HepG2 (cell line): Measurements from ENCODE around the gene C1QTNF1. TPM values are rescaled to one million over a fixed set of nuclear protein-coding genes. Genes with fewer than 3 reads are reported as not detected.

Experiments used
- ELF3 ChIP-seq: IDR thresholded peaks from 2 replicates; pipeline ENCODE4 v1.6.1; 2016; ENCODE audit warnings: missing genetic modification reagents, missing compliant biosample characterization
- KDM3A ChIP-seq: IDR thresholded peaks from 2 replicates; pipeline ENCODE4 v1.6.1; 2018; ENCODE audit warnings: low read depth, missing compliant biosample characterization
- ZIK1 ChIP-seq: sonication (generic); formaldehyde crosslinking; IDR thresholded peaks from 2 replicates; pipeline ENCODE4 v1.5.0; 2020; ENCODE audit warnings: mild to moderate bottlenecking, low read depth, missing genetic modification reagents, borderline replicate concordance
- ZNF317 ChIP-seq: sonication (generic); formaldehyde crosslinking; IDR thresholded peaks from 2 replicates; pipeline ENCODE4 v1.5.0; 2020; ENCODE audit warnings: mild to moderate bottlenecking, missing genetic modification reagents
- ZNF614 ChIP-seq: IDR thresholded peaks from 2 replicates; pipeline ENCODE4 v1.6.1; 2018; ENCODE audit warnings: missing biosample characterization, missing genetic modification reagents, inconsistent platforms, borderline replicate concordance
- ZSCAN20 ChIP-seq: sonication (generic); formaldehyde crosslinking; IDR thresholded peaks from 2 replicates; pipeline ENCODE4 v1.4.0; 2020; ENCODE audit warnings: missing genetic modification reagents, mild to moderate bottlenecking, borderline replicate concordance
- polyA plus RNA-seq, 8 experiments: library from polyadenylated mRNA; depleted of rRNA in 3 of 8; stranded (reverse) in 7 of 8; unstranded in 1 of 8; fragments of >200 nt; fragmentation: Illumina TruSeq in 4 of 8; extraction: Trizol in 4 of 8; gene quantifications; 2 replicates each; pipeline versions ENCODE4 v1.2.1 to v1.2.3, GENCODE V29; 2011 to 2016; ENCODE audit warnings: low read depth in 4 of 8, missing spikeins in 1 of 8, mixed read lengths in 1 of 8; ENCODE audit not compliant: insufficient read depth in 1 of 8
- total RNA-seq, 5 experiments: library from RNA; depleted of rRNA; stranded (reverse); fragments of >200 nt; fragmentation: Illumina TruSeq; extraction: Trizol; gene quantifications; 2 replicates each; pipeline ENCODE4 v1.2.3, GENCODE V29; 2016; ENCODE audit warnings: low read depth in 1 of 5
- TF ChIP-seq, protein P1 (sequence below): IDR thresholded peaks from 2 replicates; pipeline ENCODE4 v1.6.1; 2016
- TF ChIP-seq, protein P2 (sequence below): sonication (generic); formaldehyde crosslinking; IDR thresholded peaks from 2 replicates; pipeline ENCODE4 v1.4.0; 2020; ENCODE audit warnings: low read depth, mild to moderate bottlenecking, missing genetic modification reagents
- TF ChIP-seq, protein P3 (sequence below): sonication (generic); formaldehyde crosslinking; IDR thresholded peaks from 2 replicates; pipeline ENCODE4 v1.4.0; 2020; ENCODE audit warnings: missing genetic modification reagents

The C1QTNF1 gene
- total and polyA plus RNA-seq, 2 of the 13 experiments (the other 11 are each of a cell fraction or from before 2014, with no cell fraction given): 0.18 to 0.86 TPM

DNA sequence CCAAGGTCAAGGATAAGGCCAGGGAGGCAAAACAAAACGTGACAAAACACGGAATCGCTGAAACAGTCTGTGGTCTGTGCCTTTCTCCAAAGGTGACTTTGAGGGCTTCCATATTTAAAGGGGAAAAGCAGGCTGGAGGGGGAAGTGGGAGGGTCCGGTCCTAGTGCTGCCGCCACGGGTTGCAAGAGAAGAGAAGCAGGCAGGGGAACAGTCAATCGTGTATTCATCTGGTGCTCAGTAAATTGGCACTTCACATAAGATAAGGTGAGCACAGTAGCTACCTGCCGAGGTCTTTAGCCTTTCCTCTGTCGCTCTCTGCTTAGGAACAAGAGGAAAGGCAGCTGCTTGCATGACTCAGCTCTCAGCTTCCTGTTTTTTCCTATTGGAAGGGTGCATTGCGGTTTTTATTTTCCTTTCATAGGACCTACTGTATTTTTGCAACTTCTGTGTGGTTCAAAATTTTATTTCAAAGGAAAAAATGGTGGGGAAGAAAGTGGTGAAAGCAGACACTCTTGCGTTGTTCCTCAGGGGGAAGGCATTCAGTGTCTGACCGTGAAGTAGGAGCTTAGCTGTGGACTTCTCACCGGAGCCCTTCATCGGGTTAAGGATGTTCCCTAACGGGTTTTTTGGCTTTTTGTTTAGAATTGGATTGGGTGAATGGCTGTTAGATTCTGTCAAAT lies 37.2 kb upstream of the C1QTNF1 start (continued):
- no peak for TF ChIP-seq ZNF614 (CRISPR knock-in tag)
- no peak for TF ChIP-seq ZIK1 (CRISPR knock-in tag)
- TF ChIP-seq, protein P1, sequence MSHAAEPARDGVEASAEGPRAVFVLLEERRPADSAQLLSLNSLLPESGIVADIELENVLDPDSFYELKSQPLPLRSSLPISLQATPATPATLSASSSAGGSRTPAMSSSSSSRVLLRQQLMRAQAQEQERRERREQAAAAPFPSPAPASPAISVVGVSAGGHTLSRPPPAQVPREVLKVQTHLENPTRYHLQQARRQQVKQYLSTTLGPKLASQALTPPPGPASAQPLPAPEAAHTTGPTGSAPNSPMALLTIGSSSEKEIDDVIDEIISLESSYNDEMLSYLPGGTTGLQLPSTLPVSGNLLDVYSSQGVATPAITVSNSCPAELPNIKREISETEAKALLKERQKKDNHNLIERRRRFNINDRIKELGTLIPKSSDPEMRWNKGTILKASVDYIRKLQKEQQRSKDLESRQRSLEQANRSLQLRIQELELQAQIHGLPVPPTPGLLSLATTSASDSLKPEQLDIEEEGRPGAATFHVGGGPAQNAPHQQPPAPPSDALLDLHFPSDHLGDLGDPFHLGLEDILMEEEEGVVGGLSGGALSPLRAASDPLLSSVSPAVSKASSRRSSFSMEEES: no peak
- TF ChIP-seq ZNF317 (CRISPR knock-in tag): peak; percentile 51; the same call in 1 of the 2 replicates
- TF ChIP-seq KDM3A (CRISPR knock-in tag): 0 out of 2 replicates have a peak, but pooled peaks have one; percentile 1
- TF ChIP-seq ELF3: peak; percentile 26; the same call in 1 of the 2 replicates
- TF ChIP-seq, protein P2, sequence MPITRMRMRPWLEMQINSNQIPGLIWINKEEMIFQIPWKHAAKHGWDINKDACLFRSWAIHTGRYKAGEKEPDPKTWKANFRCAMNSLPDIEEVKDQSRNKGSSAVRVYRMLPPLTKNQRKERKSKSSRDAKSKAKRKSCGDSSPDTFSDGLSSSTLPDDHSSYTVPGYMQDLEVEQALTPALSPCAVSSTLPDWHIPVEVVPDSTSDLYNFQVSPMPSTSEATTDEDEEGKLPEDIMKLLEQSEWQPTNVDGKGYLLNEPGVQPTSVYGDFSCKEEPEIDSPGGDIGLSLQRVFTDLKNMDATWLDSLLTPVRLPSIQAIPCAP: no peak
- no peak for TF ChIP-seq ZSCAN20 (CRISPR knock-in tag)
- TF ChIP-seq, protein P3, sequence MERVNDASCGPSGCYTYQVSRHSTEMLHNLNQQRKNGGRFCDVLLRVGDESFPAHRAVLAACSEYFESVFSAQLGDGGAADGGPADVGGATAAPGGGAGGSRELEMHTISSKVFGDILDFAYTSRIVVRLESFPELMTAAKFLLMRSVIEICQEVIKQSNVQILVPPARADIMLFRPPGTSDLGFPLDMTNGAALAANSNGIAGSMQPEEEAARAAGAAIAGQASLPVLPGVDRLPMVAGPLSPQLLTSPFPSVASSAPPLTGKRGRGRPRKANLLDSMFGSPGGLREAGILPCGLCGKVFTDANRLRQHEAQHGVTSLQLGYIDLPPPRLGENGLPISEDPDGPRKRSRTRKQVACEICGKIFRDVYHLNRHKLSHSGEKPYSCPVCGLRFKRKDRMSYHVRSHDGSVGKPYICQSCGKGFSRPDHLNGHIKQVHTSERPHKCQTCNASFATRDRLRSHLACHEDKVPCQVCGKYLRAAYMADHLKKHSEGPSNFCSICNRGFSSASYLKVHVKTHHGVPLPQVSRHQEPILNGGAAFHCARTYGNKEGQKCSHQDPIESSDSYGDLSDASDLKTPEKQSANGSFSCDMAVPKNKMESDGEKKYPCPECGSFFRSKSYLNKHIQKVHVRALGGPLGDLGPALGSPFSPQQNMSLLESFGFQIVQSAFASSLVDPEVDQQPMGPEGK (CRISPR knock-in tag): peak; percentile 17; the same call in 1 of the 2 replicates
